Tibial nerve (tissue), 3 donors: ENCODE data around the gene TCEA2.

Source experiments
- CTCF ChIP-seq, 5 experiments: fragments of 200-600 bp in 3 of 5; fragments of 450-650 bp in 2 of 5; sonication (generic) in 3 of 5; IDR thresholded peaks; one replicate each; pipeline ENCODE4 v1.5.1; 2016 to 2019; ENCODE audit warnings: antibody characterized with exemption in 5 of 5, mild to moderate bottlenecking in 3 of 5, moderate library complexity in 2 of 5
- POLR2A ChIP-seq, 2 donors: fragments of 450-650 bp; IDR thresholded peaks; one replicate each; pipeline ENCODE4 v1.6.1; 2017; ENCODE audit warnings: antibody characterized with exemption in 2 of 2, mild to moderate bottlenecking in 2 of 2, moderate library complexity in 2 of 2

- no peak for TF ChIP-seq CTCF (IDR thresholded peaks at IDR 0.05)
- TF ChIP-seq POLR2A (IDR thresholded peaks at IDR 0.05) = no peak
Measured at GRCh38 chr20:64036346-64037198, 26.4 kb upstream of the TCEA2 start.
